GM18909 (cell line): Measurements from ENCODE around the gene E2F4.

Experiments used
- ATAC-seq: cut with Tn5 transposase; IDR thresholded peaks from one replicate; pipeline ENCODE4 v1.9.1; 2021; ENCODE audit warnings: mild to moderate bottlenecking; ENCODE audit not compliant: unreplicated experiment, poor library complexity

Gene E2F4

DNA sequence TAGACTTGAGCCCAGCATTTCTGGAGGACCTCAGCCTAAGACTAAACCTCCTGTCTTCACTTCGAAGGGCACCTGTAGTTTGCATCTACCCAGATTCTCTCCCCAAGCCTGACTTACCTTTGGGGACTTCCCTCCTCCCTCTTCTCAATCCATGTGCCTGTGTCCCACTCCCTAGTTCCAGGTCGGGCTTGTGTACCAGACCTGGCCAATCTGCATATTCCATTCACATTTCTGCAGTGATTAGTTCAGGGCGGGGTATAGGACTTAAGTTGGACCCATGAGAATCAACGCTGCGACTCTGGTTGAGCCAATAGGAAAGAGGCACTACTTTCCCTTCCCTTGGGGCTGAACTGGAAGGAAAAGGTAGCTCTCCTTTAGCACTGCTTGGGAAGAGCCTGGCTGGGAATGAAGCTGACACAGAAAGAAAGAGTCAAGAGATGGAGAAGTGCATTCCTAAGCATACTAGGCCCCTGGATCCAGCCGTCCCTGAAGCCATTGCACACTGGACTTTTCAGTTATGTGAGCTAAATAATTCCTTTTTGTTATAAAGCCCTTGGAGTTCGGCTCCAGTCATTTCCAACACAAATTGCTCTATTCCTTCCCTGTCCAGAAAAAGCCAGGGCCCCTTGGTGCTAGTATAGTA lies 34.7 kb upstream of the E2F4 start:
- no peak for ATAC-seq

DNA sequence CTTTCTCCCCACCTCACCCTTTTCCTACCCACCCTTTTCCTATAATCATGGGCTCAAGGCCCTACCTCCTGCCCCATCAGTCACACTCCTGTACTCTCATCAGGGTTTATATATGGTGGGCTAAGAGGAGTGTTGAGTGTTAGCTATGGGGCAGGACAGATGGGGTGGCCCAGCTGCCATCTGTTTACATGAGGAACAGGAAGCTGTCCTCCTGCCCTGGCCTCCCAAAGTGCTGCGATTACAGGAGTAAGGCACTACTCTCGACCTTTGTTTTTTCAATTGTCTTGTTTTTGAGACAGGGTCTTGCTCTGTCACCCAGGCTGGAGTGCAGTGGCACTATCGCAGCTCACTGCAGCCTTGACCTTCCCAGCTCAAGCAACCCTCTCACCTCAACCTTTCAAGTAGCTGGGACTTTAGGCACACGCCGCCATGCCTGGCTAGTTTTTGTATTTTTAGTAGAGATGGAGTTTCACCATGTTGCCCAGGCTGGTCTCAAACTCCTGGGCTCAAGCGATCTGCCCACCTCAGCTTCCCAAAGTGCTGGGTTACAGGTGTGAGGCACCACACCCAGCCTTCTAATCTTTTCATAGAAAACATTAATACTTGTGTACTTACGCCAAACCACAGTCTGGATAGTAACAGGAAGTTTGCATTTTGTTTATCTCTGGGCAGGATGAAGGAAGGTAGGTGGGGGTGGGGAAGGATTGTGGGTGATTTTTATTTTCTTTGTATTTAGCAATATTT lies 33.9 kb upstream of the E2F4 start:
- ATAC-seq = no peak

DNA sequence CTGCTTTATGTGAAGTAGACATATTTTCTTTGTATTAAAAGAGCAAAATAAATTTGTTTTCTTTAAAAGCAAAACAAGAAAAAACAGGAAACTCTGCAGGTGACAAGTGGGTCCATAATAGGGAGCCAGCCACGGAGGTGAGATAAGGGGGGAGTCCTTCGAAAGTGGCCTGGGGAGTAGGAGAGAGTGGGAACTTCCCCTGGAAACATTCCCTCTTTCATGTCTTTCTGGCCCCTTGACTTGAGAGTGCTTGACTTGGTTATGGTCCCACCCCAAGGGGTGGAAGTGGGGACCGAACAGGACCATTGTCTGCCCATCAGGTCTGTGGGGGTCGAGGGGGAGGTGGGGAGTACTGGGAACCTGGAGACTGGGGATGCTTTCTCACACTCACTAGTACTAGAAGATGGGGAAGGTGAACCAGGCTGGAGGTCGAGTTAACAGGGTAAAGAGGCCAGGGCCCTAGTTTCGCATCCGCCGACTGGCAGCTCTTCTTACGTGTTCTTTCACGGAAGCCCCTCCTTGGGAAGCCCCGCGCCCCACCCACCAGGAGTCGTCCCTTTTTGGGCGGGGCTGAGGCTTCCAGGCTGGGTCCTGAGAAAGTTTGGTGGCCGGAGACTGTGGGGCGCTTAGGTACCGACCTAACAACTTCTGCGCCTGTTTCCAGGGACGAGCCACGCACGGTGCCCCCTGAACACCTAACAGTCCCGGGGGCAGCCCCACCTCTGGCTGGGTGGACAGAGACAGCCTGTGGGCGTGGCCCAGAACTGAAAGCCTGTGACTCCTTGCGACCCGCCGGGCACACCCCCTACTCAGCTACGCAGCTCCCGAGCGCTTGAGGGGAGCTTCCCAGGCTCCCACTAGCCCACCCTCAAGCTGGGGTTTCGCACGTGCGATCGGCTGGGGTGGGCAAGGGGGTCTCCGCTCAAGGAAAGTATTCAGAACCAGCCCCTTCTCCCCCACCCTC lies 33.0 kb upstream of the E2F4 start:
- ATAC-seq = peak; percentile 35

DNA sequence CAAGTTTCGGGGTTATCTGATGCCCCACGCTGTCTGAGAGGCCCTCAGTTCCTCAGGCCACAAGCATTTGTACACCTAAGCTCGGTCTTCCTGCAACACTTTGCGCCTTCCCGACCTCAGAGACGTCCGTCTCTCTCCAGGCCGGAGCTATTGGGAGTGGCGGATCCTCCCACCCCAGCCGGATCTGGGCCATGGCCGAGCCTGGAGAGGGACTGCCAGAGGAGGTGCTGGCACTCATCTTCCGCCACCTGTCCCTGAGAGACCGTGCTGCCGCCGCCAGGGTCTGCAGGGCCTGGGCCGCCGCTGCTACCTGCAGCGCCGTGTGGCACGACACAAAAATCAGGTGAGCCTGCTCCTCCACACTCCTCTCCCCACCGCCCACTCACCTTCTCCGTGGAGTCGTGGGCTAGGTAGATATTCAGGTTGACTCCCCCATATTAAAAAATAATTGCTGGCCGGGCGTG lies 30.3 kb upstream of the E2F4 start:
- no peak for ATAC-seq

DNA sequence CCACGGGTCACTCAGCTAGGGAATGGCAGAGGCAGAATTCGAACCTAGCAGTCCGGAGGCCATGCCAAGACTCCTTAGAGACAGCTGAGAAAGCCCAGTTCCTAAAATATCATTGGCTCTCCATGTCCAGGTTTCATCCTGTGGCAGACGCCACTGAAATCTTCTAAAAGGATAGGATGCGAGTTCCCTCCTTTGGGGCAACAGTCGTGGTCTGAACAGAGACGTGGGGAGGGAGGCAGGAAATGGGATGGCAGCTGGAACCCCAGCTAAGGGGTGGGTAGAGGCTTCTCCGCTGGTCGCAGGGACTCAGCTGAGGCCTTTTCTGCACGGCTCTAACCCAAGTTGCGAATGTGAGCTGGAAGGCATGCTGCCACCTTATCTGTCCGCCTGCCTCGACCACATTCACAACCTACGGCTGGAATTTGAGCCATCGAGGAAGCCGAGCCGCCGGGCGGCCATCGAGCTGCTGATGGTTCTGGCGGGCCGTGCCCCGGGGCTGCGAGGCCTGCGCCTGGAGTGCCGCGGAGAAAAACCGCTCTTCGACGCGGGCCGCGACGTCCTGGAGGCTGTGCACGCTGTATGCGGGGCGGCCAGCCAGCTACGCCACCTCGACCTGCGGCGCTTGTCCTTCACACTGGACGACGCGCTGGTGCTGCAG lies 29.3 kb upstream of the E2F4 start:
- ATAC-seq = no peak

DNA sequence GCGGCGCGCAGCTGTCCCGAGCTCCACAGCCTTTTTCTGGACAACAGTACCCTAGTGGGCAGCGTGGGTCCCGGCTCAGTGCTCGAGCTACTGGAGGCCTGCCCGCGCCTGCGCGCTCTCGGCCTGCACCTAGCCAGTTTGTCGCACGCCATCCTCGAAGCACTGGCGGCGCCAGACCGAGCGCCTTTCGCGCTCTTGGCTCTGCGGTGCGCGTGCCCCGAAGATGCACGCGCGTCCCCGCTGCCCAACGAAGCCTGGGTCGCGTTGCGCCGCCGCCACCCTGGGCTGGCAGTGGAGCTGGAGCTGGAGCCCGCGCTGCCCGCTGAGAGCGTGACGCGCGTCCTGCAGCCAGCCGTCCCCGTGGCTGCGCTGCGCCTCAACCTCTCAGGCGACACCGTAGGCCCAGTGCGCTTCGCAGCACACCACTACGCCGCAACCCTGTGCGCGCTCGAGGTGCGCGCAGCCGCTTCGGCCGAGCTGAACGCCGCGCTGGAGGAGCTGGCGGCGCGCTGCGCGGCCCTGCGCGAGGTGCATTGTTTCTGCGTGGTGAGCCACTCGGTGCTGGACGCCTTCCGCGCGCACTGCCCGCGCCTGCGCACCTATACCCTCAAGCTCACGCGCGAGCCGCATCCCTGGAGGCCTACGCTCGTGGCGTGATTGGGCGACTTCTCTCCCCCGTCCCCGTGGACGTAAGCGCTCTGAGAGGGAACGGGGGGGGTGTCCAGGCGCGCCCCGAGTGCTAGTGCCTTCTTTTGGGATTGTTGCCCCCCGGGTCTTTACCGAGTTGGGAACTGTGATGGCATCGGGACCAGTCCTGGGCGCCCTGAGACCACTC lies 28.6 kb upstream of the E2F4 start:
- no peak for ATAC-seq

DNA sequence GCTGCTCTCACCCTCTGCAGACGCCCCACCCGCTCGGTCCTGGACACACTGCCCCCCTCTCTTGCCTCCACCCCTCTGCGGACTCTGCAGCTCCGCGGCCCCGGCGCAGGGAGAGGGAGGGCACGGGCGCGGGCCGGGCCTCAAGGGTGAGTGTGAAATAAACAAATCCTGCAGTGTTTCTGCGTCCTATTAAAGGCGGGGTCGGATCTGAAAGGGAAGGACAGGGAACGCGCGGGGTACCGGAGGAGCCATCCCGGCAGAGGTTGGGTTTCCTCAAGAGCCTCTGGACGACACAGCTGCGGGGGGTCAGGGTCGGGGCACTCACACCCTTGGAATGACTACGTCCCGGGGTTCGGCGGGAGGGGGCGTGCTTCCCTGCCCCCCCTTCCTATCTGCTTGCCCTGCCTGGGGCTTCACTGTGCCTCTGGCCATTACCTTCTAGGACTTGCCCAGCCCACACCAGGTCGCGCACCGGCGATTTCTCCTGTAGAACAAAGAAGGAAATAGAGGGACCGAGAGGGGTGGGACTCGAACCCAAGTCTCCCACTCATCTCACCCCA lies 27.9 kb upstream of the E2F4 start:
- no peak for ATAC-seq

DNA sequence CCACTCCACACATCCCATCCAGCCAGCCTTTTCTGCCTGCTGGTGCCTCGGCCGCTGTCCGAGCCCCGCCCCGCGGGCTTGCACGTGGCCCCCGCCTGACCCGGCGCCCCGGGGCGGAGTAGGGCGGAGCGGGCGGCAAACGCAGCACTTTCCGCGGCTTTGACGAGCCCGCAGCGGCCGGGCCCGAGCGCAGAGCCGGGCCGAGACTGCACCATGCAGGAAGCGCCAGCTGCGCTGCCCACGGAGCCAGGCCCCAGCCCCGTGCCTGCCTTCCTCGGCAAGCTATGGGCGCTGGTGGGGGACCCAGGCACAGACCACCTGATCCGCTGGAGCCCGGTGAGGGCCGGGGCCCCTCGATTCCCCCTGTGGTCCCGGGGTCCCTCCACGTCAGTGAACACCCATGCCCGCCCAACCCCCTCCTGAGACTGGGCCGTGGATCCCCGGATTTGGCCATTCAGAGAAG lies 27.3 kb upstream of the E2F4 start, which contains the start of gene HSF4:
Gene HSF4, plus strand, starts transcription at position 147 of the 463 bp plus-strand sequence. Its CDS starts 67 bp downstream, at position 214.
- ATAC-seq = no peak

DNA sequence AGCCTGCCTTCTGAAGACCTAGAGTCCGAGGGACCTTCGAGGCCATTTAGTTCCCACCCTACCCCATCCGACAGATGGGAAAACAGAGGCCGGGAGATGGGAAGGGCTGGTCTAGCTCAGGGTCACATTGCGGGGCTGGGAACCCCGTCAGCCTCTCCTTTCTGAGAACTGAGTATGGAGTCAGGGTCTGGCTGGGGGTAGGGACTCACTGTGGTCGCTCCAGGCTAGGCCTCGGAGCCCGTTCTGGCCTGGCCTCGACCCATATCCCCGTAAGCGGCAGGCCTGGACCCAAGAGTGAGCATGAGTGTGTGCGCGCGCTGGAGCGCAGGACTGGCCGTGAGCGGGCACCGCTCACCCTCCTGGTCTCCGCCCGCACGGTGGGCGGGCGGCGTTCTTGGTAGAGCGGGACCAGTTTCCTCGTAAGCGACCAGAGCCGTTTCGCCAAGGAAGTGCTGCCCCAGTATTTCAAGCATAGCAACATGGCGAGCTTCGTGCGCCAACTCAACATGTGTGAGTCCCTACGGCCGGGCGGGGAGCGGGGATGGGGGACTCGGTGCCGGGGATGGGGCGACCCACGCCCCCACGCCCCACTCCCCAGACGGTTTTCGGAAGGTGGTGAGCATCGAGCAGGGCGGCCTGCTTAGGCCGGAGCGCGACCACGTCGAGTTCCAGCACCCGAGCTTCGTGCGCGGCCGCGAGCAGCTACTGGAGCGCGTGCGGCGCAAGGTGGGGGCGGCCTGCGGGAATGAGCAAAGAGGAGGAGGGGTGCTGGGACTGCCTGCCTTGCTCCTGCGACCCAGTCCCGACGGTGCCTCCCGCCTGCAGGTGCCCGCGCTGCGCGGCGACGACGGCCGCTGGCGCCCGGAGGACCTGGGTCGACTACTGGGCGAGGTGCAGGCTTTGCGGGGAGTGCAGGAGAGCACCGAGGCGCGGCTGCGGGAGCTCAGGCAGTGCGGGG lies 26.6 kb upstream of the E2F4 start:
- no peak for ATAC-seq

DNA sequence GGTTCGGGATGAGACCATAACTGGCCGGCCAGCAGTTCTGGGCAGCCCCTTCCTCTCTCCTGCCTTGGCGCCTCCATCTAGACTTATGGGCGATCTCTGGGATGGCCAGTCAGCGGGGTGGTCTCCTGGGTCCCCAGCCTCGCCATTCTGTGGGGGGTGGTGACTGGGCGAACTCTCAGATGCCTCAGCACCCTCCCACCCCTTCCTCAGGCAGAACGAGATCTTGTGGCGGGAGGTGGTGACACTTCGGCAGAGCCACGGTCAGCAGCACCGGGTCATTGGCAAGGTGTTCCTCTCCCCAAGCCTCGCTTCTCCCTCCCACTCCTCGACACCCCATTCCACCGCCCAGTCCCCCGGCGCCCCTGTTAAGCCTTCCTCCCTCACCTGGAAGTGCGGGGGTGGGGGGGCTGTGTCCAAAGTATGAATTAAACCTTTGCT lies 25.8 kb upstream of the E2F4 start:
- ATAC-seq = no peak

DNA sequence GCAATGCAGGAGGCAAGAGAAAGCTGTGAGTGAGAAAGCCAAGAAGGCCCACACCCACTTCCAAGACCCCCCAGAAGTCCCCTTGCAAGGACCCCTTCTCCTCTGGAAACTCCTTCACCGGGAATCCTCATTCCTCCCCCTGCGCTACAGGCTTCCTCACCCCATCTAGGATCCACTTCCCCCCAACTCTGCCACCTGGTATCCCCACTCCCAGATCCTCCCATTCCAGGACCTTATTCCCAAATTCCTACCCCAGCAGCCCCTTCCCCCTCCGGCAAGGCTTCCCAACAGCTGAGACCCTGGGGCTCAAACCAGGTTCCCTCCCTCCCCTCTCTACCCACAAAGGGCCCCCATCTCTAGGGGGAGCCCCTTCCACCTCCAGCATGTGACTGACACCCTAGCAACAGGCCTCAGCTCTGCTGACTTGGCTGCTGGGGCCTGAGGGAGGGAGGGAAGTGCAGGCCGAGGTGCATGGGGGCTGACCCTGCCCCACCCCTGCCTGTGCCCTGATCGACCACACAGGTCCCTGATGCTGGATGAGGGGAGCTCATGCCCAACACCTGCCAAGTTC lies 25.3 kb upstream of the E2F4 start:
- no peak for ATAC-seq

DNA sequence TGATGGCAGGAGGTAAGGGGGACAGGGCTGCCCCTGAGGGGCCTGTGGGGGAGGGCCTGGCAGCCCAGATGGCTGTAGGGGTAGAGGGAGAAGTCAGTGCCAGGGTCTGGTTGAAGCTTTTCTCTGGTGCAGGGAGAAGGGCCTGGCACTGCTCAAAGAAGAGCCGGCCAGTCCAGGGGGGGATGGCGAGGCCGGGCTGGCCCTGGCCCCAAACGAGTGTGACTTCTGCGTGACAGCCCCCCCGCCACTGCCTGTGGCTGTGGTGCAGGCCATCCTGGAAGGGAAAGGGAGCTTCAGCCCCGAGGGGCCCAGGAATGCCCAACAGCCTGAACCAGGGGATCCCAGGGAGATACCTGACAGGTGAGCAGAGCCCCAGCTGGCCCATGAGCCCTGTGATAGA lies 24.4 kb upstream of the E2F4 start:
- no peak for ATAC-seq

DNA sequence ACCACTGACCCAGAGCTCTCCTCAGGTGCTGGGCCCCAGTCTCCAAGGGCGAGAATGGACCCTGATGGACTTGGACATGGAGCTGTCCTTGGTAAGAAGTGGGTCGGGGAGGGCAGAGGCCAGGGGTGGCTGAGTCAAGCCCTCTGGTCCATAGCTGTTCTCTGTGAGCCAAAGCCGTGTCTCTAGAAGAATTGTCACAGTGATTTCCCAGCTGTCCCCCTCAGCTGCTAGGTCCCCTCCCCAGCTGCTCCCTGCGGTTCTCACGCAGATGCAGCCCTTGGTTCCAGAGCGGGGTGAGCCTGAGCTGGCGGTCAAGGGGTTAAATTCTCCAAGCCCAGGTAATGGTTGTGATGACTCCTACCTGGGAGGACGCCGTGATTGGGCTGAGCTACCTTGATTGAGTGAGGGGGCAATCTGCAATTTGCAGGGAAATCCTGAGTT lies 22.9 kb upstream of the E2F4 start:
- no peak for ATAC-seq

DNA sequence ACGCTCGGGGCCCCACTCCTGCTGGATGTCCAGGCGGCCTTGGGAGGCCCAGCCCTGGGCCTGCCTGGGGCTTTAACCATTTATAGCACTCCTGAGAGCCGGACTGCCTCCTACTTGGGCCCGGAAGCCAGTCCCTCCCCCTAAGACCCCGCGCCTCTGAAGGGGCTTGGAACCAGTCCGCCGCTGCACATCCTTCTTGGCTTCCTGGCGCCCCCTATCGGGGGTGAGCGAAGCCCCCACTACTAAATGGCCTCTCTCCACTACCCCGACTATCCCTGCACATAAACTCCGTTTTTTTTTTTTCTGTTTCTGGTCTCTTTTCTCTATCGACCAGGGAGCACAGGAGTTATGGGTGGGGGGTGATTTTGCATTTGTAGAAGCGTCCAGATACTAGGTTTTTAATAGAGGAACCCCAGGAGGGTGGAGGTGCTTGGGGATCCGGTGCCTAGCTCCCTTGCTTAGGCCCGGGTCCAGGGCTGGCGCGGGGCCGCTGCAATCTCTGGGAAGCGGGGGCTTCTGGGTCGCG lies 22.2 kb upstream of the E2F4 start:
- no peak for ATAC-seq

DNA sequence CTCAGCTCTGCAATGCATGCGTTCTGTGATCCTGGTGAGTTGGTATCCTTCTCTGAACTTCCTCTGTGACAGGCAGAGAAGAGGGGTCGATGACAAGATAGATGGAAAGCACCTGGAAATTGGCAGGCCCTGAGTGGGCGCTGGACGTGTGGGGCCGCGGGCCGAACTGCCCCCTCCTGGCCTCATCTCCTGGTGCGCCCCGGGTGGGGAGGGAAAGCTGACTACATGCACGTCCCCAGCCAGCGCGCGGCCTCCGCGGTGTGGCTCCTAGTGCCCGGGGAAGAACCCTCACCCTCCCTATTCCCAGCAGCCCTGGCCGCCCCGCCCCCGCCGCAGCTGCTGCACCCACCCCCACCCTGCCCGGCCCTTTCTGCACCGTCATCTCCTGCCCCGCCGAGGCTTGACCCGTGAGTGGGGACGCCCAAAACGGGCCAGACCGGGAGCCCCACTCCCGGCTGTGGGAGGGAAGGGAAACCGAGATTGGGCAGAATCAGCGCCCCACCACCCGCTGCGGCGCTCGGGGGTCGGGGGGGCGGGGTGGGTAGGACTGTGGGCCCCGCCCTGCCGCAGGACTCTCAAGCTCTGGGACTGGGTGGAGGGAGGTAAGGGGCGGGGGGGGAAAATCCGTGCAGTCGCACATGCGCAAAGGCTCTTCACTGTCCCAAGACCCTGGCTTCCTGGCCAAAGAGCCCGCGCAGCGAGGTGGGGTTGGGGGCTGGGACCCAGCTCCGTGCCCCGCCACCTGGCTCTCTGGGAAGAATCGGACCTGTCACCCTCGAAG lies 21.6 kb upstream of the E2F4 start, which contains the start of gene NOL3:
Gene NOL3, plus strand, starts transcription at position 371 of the 781 bp plus-strand sequence.
- peak; percentile 42 for ATAC-seq

DNA sequence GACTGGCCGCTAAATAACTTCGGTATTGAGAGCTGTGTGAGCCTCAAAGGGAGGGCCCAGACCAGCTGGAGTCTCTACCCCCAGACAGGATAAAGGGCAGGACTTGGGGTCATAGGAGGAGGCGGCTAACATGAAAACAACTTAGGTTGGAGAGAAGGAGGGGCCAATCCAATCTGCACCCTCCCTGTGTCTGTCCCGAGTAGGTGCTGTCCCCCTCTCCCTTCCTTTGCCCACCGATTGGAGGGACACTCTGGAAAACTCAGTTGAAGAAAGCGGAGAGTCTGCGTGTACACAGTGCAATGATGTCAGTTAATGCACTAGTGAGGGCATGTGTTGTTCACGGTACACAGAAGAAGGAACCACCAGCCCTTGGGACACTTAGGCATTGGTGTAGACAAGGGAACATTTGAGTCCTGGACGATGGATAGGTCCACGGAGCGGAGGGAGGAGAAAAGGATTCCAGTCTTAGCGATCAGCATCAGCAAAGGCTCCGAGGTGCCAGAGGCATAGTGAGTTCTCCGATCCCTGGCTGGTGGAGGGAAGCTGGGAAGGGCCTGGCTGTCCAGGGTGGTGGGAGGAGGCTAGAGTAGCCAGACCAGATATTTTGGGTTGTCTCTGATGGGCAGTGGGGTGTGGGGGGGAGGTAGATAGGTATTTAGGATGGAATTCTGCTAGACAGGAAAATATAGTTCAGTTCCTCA lies 20.9 kb upstream of the E2F4 start:
- no peak for ATAC-seq
